HEK293 (cell line): Measurements from ENCODE around the gene KIF27.

ENCODE experiments used
- CTCF ChIA-PET: fragments of 350-600 bp; formaldehyde crosslinking; extraction: SDS; loops from one replicate; lab custom pipeline; 2021; ENCODE audit warnings: antibody characterized with exemption; lab: Yijun Ruan, JAX
- POLR2A ChIA-PET: fragments of 300-600 bp; formaldehyde crosslinking; extraction: SDS; loops from one replicate; lab custom pipeline; 2020; ENCODE audit warnings: antibody characterized with exemption, inconsistent platforms; lab: Yijun Ruan, JAX
- H3K27ac ChIP-seq: fragments of 200-500 bp; sonication (Bioruptor generic); 2 replicates; pipeline ENCODE4 v1.5.1; 2014; ENCODE audit warnings: low read depth, low read length, control low read depth, inconsistent platforms; ENCODE audit errors: extremely low read depth
- H3K36me3 ChIP-seq, 2 experiments: fragments of 200-500 bp in 1 of 2; sonication (Bioruptor generic) in 1 of 2; 1 replicate in 1 of 2; 2 replicates in 1 of 2; pipeline ENCODE4 v1.5.1; 2014 to 2017; ENCODE audit warnings: inconsistent platforms in 2 of 2, low read length in 2 of 2; ENCODE audit not compliant: control insufficient read depth in 2 of 2, insufficient read depth in 1 of 2
- H3K4me1 ChIP-seq: fragments of 200-500 bp; sonication (Bioruptor generic); 2 replicates; pipeline ENCODE4 v1.5.1; 2014; ENCODE audit warnings: mild to moderate bottlenecking, low read length, inconsistent platforms; ENCODE audit not compliant: control insufficient read depth, insufficient read depth
- H3K4me3 ChIP-seq: 2 replicates; pipeline ENCODE4 v1.5.1; 2011; ENCODE audit warnings: low read depth, mild to moderate bottlenecking, control low read depth, low read length, moderate library complexity
- H3K9me3 ChIP-seq: fragments of 200-500 bp; sonication (Bioruptor generic); 2 replicates; pipeline ENCODE4 v1.5.1; 2014; ENCODE audit warnings: low read depth, low read length, inconsistent platforms; ENCODE audit not compliant: control insufficient read depth, insufficient read depth
- BCL6B ChIP-seq: fragments of 450-650 bp; formaldehyde crosslinking; IDR thresholded peaks from 2 replicates; pipeline ENCODE4 v1.5.1; 2017; ENCODE audit warnings: missing biosample characterization, missing genetic modification characterization
- PRDM4 ChIP-seq: fragments of 450-650 bp; formaldehyde crosslinking; IDR thresholded peaks from 2 replicates; pipeline ENCODE4 v1.5.1; 2017; ENCODE audit warnings: missing biosample characterization, missing genetic modification characterization
- TRIM28 ChIP-seq: IDR thresholded peaks from 2 replicates; pipeline ENCODE4 v1.6.1; 2011; ENCODE audit warnings: low read length, control low read depth, borderline replicate concordance
- YY1 ChIP-seq: fragments of 450-650 bp; formaldehyde crosslinking; IDR thresholded peaks from 2 replicates; pipeline ENCODE4 v1.5.1; 2018; ENCODE audit warnings: missing biosample characterization, missing genetic modification characterization
- ZFHX2 ChIP-seq: fragments of 450-650 bp; formaldehyde crosslinking; conservative IDR thresholded peaks from 2 replicates; pipeline ENCODE4 v1.5.1; 2016; ENCODE audit warnings: missing biosample characterization, missing genetic modification characterization
- ZFP41 ChIP-seq: fragments of 450-650 bp; formaldehyde crosslinking; IDR thresholded peaks from 2 replicates; pipeline ENCODE4 v1.5.1; 2016; ENCODE audit warnings: missing biosample characterization, missing genetic modification characterization, borderline replicate concordance
- ZNF202 ChIP-seq: fragments of 450-650 bp; formaldehyde crosslinking; IDR thresholded peaks from 2 replicates; pipeline ENCODE4 v1.5.1; 2016; ENCODE audit warnings: missing biosample characterization, missing genetic modification characterization, borderline replicate concordance
- ZNF292 ChIP-seq: fragments of 450-650 bp; formaldehyde crosslinking; IDR thresholded peaks from 2 replicates; pipeline ENCODE4 v1.5.1; 2016; ENCODE audit warnings: low read depth, missing biosample characterization, missing genetic modification characterization, borderline replicate concordance
- ZNF391 ChIP-seq: fragments of 450-650 bp; formaldehyde crosslinking; IDR thresholded peaks from 2 replicates; pipeline ENCODE4 v1.5.1; 2016; ENCODE audit warnings: low read depth, missing biosample characterization, missing genetic modification characterization, borderline replicate concordance
- ZNF423 ChIP-seq: fragments of 450-650 bp; formaldehyde crosslinking; IDR thresholded peaks from 2 replicates; pipeline ENCODE4 v1.5.1; 2016; ENCODE audit warnings: missing biosample characterization, missing genetic modification characterization
- ZNF501 ChIP-seq: fragments of 450-650 bp; formaldehyde crosslinking; IDR thresholded peaks from 2 replicates; pipeline ENCODE4 v1.5.1; 2016; ENCODE audit warnings: missing biosample characterization, missing genetic modification characterization
- ZNF654 ChIP-seq: fragments of 450-650 bp; formaldehyde crosslinking; IDR thresholded peaks from 2 replicates; pipeline ENCODE4 v1.5.1; 2016; ENCODE audit warnings: low read depth, missing biosample characterization, missing genetic modification characterization
- ZNF660 ChIP-seq: fragments of 450-650 bp; IDR thresholded peaks from 2 replicates; pipeline ENCODE4 v1.5.1; 2018; ENCODE audit warnings: missing biosample characterization, mild to moderate bottlenecking, missing genetic modification characterization
- ZNF664 ChIP-seq: fragments of 450-650 bp; formaldehyde crosslinking; IDR thresholded peaks from 2 replicates; pipeline ENCODE4 v1.5.1; 2016; ENCODE audit warnings: missing biosample characterization, missing genetic modification characterization
- ZNF692 ChIP-seq: fragments of 450-650 bp; formaldehyde crosslinking; IDR thresholded peaks from 2 replicates; pipeline ENCODE4 v1.5.1; 2016; ENCODE audit warnings: missing biosample characterization, missing genetic modification characterization
- TF ChIP-seq, protein P1 (sequence below): fragments of 450-650 bp; formaldehyde crosslinking; IDR thresholded peaks from 2 replicates; pipeline ENCODE4 v1.5.1; 2016; ENCODE audit warnings: missing biosample characterization, missing genetic modification characterization, borderline replicate concordance

Gene KIF27

GRCh38 chr9:83940590-83941303 is 19.5 kb upstream of the KIF27 start:
- CTCF ChIA-PET, result interaction anchor here (0.7 to 2.5 kb wide), 2 partner anchors 101 to 320 kb away, joined by 6 to 7 read pairs; no protein-coding TSS in a partner anchor
- Histone ChIP-seq H3K27ac (no peak overlapping the region), H3K4me1 (no peaks in the 10 kb centered on the region), H3K9me3 (no peaks in the 10 kb centered on the region), H3K36me3 (peaks cover 22 to 70% of the 10 kb centered on the region in 2 experiments; a peak in 2 of 3 replicates), H3K4me3 (no peak overlapping the region)
- TF ChIP-seq TRIM28 (no peak), BCL6B (tag by site-specific recombination) (no peak), YY1 (tag by site-specific recombination) (no peak), ZFHX2 (no peak), ZNF692 (tag by site-specific recombination) (no peak), ZNF202 (tag by site-specific recombination) (no peak), ZFP41 (tag by site-specific recombination) (no peak), ZNF664 (tag by site-specific recombination) (no peak), ZNF501 (no peak), PRDM4 (tag by site-specific recombination) (no peak), ZNF660 (tag by site-specific recombination) (no peak), ZNF423 (tag by site-specific recombination) (no peak), ZNF292 (tag by site-specific recombination) (no peak)
- TF ChIP-seq, protein P1, sequence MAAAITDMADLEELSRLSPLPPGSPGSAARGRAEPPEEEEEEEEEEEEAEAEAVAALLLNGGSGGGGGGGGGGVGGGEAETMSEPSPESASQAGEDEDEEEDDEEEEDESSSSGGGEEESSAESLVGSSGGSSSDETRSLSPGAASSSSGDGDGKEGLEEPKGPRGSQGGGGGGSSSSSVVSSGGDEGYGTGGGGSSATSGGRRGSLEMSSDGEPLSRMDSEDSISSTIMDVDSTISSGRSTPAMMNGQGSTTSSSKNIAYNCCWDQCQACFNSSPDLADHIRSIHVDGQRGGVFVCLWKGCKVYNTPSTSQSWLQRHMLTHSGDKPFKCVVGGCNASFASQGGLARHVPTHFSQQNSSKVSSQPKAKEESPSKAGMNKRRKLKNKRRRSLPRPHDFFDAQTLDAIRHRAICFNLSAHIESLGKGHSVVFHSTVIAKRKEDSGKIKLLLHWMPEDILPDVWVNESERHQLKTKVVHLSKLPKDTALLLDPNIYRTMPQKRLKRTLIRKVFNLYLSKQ (tag by site-specific recombination), result no peak
- POLR2A ChIA-PET, result no interaction called here

DNA sequence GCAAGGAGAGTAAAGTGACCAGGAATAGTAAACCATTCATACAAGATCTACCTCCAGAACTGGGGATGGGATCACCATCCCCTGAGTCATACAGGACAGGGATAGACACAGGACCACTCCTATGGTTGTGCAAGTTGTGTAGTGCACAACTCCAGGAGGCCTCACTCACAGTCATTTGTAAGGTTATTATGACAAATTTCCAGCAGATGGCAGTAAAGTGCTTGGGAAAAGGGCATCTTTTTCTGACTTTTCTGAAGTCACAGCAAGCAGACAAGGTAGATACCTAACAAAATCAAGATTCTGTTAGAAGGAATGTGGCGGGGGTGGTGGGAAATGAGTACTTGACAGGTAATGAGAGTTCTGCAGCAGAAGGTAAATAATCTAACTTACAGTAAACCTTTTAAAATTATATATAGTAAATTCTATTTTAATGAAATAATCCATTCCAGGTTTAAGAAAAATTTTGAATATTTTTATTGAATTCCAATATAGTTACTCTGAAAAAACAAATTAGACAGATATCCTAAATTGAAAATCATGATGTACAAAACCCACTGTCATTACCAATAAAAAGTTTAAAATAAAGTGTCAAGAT is 16.7 kb upstream of the KIF27 start:
- 0 out of 2 replicates have a peak, but pooled peaks cover 2% of the 10 kb centered on the region for H3K4me1 ChIP-seq
- H3K36me3 ChIP-seq, result peaks cover 13 to 49% of the 10 kb centered on the region in 2 experiments; a peak in 2 of 3 replicates
- H3K4me3 ChIP-seq, result no peak overlapping the region
- H3K27ac ChIP-seq, result no peak overlapping the region
- TF ChIP-seq ZNF391 (no peak), ZNF654 (tag by site-specific recombination) (peak; percentile 85)
- no peaks in the 10 kb centered on the region for H3K9me3 ChIP-seq
- ChIA-PET POLR2A (interaction anchor here (1.3 kb wide), 1 partner anchor 18 kb away, joined by 3 read pairs; no protein-coding TSS in a partner anchor), CTCF (interaction anchor here (0.7 to 1.4 kb wide), 11 partner anchors 13 to 378 kb away, joined by 3 to 23 read pairs (median 5); no protein-coding TSS in a partner anchor)
